MCF 10A (cell line): Measurements from ENCODE around the gene NEK1. TPM values are rescaled to one million over a fixed set of nuclear protein-coding genes. Genes with fewer than 3 reads are reported as not detected.

Experiments used
- BruUV-seq: library from RNA; stranded (reverse); fragments of 400-500 nt; replicated peaks from 2 replicates; lab custom pipeline; 2021; lab: Mats Ljungman, UMichigan
- CTCF ChIA-PET: fragments of 300-600 bp; sonication (Branson Sonifier 250); formaldehyde crosslinking; extraction: SDS; loops from one replicate; lab custom pipeline; 2021; ENCODE audit warnings: antibody characterized with exemption, inconsistent platforms; lab: Yijun Ruan, JAX
- POLR2A ChIA-PET: fragments of 300-600, 350-650 bp; sonication (Branson Sonifier 250); formaldehyde crosslinking; extraction: SDS; loops from one replicate; lab custom pipeline; 2020; ENCODE audit warnings: antibody characterized with exemption, inconsistent platforms; lab: Yijun Ruan, JAX
- DNase-seq: peaks from one replicate; pipeline ENCODE4 v3.0.0-alpha.2; 2018; ENCODE audit not compliant: unreplicated experiment
- H3K27ac Mint-ChIP-seq: one replicate; pipeline ENCODE4 v1.8.0; 2022; ENCODE audit warnings: mild to moderate bottlenecking, low read depth, mixed read lengths; ENCODE audit not compliant: unreplicated experiment
- H3K27me3 Mint-ChIP-seq: one replicate; pipeline ENCODE4 v1.8.0; 2022; ENCODE audit warnings: mixed read lengths; ENCODE audit not compliant: insufficient read depth, unreplicated experiment
- H3K36me3 Mint-ChIP-seq: one replicate; pipeline ENCODE4 v1.8.0; 2022; ENCODE audit warnings: mild to moderate bottlenecking, moderate library complexity, mixed read lengths; ENCODE audit not compliant: insufficient read depth, unreplicated experiment
- H3K4me1 Mint-ChIP-seq: one replicate; pipeline ENCODE4 v1.8.0; 2022; ENCODE audit warnings: mixed read lengths; ENCODE audit not compliant: insufficient read depth, unreplicated experiment
- H3K4me3 Mint-ChIP-seq: one replicate; pipeline ENCODE4 v1.8.0; 2022; ENCODE audit warnings: mild to moderate bottlenecking, moderate library complexity, mixed read lengths; ENCODE audit not compliant: unreplicated experiment
- H3K9me3 Mint-ChIP-seq: one replicate; pipeline ENCODE4 v1.8.0; 2022; ENCODE audit warnings: mixed read lengths; ENCODE audit not compliant: unreplicated experiment
- intact Hi-C: fragments of 100-400 bp; cut with micrococcal nuclease; formaldehyde crosslinking; loops from 2 replicates; pipeline ENCODE4 v1.14.1; 2022
- total RNA-seq: library from RNA; stranded (reverse); gene quantifications from 2 replicates; pipeline ENCODE4 v1.2.3, GENCODE V29; 2022
- TF ChIP-seq, protein P1 (sequence below): fragments of 200-600 bp; IDR thresholded peaks from one replicate; pipeline ENCODE4 v1.8.0; 2022; ENCODE audit warnings: antibody characterized with exemption, mild to moderate bottlenecking; ENCODE audit not compliant: unreplicated experiment

The NEK1 gene
- total RNA-seq, 1 experiment from 2014 or later, result 15.5 TPM

- H3K36me3 Mint-ChIP-seq, result no peaks in the 10 kb centered on the region
- no peak overlapping the region for H3K27ac Mint-ChIP-seq
- no TSS peak for BruUV-seq
- ChIA-PET POLR2A (no interaction called here), CTCF (interaction anchor here (0.5 to 0.6 kb wide), 3 partner anchors 18 to 98 kb away, joined by 3 read pairs; no protein-coding TSS in a partner anchor)
- TF ChIP-seq, protein P1, sequence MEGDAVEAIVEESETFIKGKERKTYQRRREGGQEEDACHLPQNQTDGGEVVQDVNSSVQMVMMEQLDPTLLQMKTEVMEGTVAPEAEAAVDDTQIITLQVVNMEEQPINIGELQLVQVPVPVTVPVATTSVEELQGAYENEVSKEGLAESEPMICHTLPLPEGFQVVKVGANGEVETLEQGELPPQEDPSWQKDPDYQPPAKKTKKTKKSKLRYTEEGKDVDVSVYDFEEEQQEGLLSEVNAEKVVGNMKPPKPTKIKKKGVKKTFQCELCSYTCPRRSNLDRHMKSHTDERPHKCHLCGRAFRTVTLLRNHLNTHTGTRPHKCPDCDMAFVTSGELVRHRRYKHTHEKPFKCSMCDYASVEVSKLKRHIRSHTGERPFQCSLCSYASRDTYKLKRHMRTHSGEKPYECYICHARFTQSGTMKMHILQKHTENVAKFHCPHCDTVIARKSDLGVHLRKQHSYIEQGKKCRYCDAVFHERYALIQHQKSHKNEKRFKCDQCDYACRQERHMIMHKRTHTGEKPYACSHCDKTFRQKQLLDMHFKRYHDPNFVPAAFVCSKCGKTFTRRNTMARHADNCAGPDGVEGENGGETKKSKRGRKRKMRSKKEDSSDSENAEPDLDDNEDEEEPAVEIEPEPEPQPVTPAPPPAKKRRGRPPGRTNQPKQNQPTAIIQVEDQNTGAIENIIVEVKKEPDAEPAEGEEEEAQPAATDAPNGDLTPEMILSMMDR, result no peak
- no peaks in the 10 kb centered on the region for H3K9me3 Mint-ChIP-seq
- DNase-seq, result no peak
- H3K4me1 Mint-ChIP-seq, result no peaks in the 10 kb centered on the region
- intact Hi-C loops, result no loop called here
- no peak overlapping the region for H3K4me3 Mint-ChIP-seq
- H3K27me3 Mint-ChIP-seq, result no peaks in the 10 kb centered on the region
Observed at GRCh38 chr4:169416461-169416860, 195.9 kb downstream of the NEK1 start.

GRCh38 chr4:169414913-169415312 lies 197.5 kb downstream of the NEK1 start:
- POLR2A ChIA-PET, result no interaction called here
- H3K27ac Mint-ChIP-seq, result no peak overlapping the region

DNA sequence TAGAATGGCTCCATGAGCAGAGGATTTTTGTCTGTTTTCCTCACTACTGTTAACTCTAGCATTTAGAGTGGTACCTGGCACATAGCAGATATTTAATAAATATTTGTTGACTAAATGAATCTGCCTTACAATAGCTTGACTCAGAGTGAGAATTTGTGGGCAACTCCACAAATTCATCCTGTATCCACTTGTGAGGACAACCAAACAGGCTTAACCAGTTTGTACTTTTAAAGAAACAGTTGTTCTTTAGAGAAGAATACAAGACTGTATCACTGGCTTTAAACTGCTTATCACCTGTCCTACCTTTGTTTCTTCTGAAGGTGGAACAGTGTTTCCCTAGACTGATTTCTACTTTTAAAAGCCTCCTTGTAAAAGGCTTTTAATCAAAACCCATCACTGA lies 200.3 kb downstream of the NEK1 start:
- DNase-seq, result no peak
- CTCF ChIA-PET, result interaction anchor here (0.6 kb wide), 1 partner anchor 70 kb away, joined by 3 read pairs; no protein-coding TSS in a partner anchor
- no peaks in the 10 kb centered on the region for H3K9me3 Mint-ChIP-seq
- no peaks in the 10 kb centered on the region for H3K36me3 Mint-ChIP-seq
- TF ChIP-seq, protein P1, result no peak
- no TSS peak for BruUV-seq
- intact Hi-C loops, result no loop called here
- H3K27ac Mint-ChIP-seq, result no peak overlapping the region
- H3K27me3 Mint-ChIP-seq, result no peaks in the 10 kb centered on the region
- no peak overlapping the region for H3K4me3 Mint-ChIP-seq
- POLR2A ChIA-PET, result no interaction called here
- H3K4me1 Mint-ChIP-seq, result no peaks in the 10 kb centered on the region

More at GRCh38 chr4:169414913-169415312, 197.5 kb downstream of the NEK1 start:
- Mint-ChIP-seq H3K4me1 (no peaks in the 10 kb centered on the region), H3K4me3 (no peak overlapping the region), H3K36me3 (no peaks in the 10 kb centered on the region), H3K9me3 (no peaks in the 10 kb centered on the region), H3K27me3 (no peaks in the 10 kb centered on the region)
- BruUV-seq, result no TSS peak
- intact Hi-C loops, result no loop called here
- TF ChIP-seq, protein P1, result no peak
- DNase-seq, result no peak
- CTCF ChIA-PET, result no interaction called here

DNA sequence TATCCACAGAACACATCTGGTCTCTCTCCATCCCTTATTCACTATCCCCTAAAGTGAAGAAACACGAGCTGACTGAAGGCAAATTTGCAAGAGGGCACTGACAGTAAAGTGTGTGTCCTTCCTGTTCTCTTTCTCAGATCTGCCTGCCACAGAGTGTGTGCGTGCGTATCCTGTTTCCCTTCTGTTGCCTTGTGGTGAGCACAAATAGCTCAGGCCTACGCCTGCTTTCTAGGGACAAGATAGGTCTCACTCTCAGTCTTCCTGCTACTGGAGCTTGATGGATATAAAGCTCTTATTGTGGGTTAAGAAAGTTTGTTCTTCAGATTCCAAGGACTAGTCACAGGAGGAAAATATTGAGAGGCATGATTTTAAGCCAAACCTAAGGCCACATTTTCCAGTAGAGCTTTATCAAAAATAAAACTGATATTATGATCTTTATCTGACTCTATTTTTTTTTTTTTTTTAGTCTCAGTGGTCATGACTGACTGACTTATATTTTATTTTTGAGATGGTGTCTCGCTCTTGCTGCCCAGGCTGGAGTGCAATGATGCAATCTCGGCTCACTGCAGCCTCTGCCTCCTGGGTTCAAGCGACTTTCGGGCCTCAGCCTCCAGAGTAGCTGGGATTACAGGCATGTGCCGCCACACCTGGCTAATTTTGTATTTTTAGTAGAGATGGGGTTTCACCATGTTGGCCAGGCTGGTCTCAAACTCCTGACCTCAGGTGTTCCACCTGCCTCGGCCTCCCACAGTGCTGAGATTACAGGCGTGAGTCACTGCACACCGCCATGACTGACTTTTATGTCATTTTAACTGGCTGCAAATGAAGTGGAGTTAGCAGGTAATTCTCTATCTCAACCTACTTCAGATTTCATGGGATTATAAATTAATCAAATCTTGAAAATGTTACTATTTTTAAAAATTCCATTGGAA lies 201.3 kb downstream of the NEK1 start:
- CTCF ChIA-PET, result interaction anchor here (0.6 kb wide), 2 partner anchors 71 to 401 kb away, joined by 3 read pairs; partner anchors contain the start of gene CBR4
- POLR2A ChIA-PET, result no interaction called here
- H3K4me1 Mint-ChIP-seq, result no peaks in the 10 kb centered on the region
- no peaks in the 10 kb centered on the region for H3K9me3 Mint-ChIP-seq
- no peaks in the 10 kb centered on the region for H3K36me3 Mint-ChIP-seq
- intact Hi-C loops, result no loop called here
- BruUV-seq, result no TSS peak
- H3K27me3 Mint-ChIP-seq, result no peaks in the 10 kb centered on the region
- TF ChIP-seq, protein P1, result no peak
- no peak overlapping the region for H3K4me3 Mint-ChIP-seq
- no peak for DNase-seq
- H3K27ac Mint-ChIP-seq, result no peak overlapping the region
